HepG2 (cell line): ENCODE measurements around the gene ID3. TPM values are rescaled to one million over a fixed set of nuclear protein-coding genes. Genes with fewer than 3 reads are reported as not detected.

Experiments
- ADNP ChIP-seq: sonication (generic); formaldehyde crosslinking; IDR thresholded peaks from 2 replicates; pipeline ENCODE4 v1.4.0; 2020; ENCODE audit warnings: missing genetic modification reagents
- ARNT ChIP-seq: fragments of 450-650 bp; IDR thresholded peaks from 2 replicates; pipeline ENCODE4 v1.6.1; 2017
- ARNTL ChIP-seq: sonication (generic); formaldehyde crosslinking; IDR thresholded peaks from 2 replicates; pipeline ENCODE4 v1.4.0; 2020; ENCODE audit warnings: mild to moderate bottlenecking, missing genetic modification reagents
- CCDC6 ChIP-seq: sonication (generic); formaldehyde crosslinking; IDR thresholded peaks from 2 replicates; pipeline ENCODE4 v1.8.1; 2022; ENCODE audit warnings: mild to moderate bottlenecking, missing genetic modification reagents, moderate library complexity
- EEA1 ChIP-seq: sonication (generic); formaldehyde crosslinking; IDR thresholded peaks from 2 replicates; pipeline ENCODE4 v1.5.1; 2020; ENCODE audit warnings: mild to moderate bottlenecking, missing genetic modification reagents, borderline replicate concordance
- ELF3 ChIP-seq: IDR thresholded peaks from 2 replicates; pipeline ENCODE4 v1.6.1; 2016; ENCODE audit warnings: missing genetic modification reagents, missing compliant biosample characterization
- ESRRA ChIP-seq: sonication (generic); formaldehyde crosslinking; IDR thresholded peaks from 2 replicates; pipeline ENCODE4 v1.5.1; 2020; ENCODE audit warnings: mild to moderate bottlenecking, low read depth, missing genetic modification reagents
- GTF2F1 ChIP-seq: fragments of 150-350 bp; IDR thresholded peaks from 2 replicates; pipeline ENCODE4 v1.6.1; 2014; ENCODE audit warnings: low read length
- IRF1 ChIP-seq: sonication (generic); formaldehyde crosslinking; IDR thresholded peaks from 2 replicates; pipeline ENCODE4 v1.4.0; 2020; ENCODE audit warnings: low read depth, mild to moderate bottlenecking, missing genetic modification reagents
- KLF13 ChIP-seq: sonication (generic); formaldehyde crosslinking; IDR thresholded peaks from 2 replicates; pipeline ENCODE4 v1.4.0; 2020; ENCODE audit warnings: mild to moderate bottlenecking, missing genetic modification reagents
- KMT2A ChIP-seq: sonication (generic); formaldehyde crosslinking; IDR thresholded peaks from 2 replicates; pipeline ENCODE4 v1.4.0; 2020; ENCODE audit warnings: missing genetic modification reagents
- NCOA1 ChIP-seq: sonication (generic); formaldehyde crosslinking; IDR thresholded peaks from 2 replicates; pipeline ENCODE4 v1.9.0; 2021; ENCODE audit warnings: missing genetic modification reagents
- NFE2 ChIP-seq: sonication (generic); formaldehyde crosslinking; IDR thresholded peaks from 2 replicates; pipeline ENCODE4 v1.4.0; 2020; ENCODE audit warnings: missing genetic modification reagents
- NFIB ChIP-seq: sonication (generic); formaldehyde crosslinking; IDR thresholded peaks from 2 replicates; pipeline ENCODE4 v1.9.0; 2021; ENCODE audit warnings: missing genetic modification reagents, mild to moderate bottlenecking, borderline replicate concordance
- NFYB ChIP-seq: sonication (generic); formaldehyde crosslinking; IDR thresholded peaks from 2 replicates; pipeline ENCODE4 v1.4.0; 2020; ENCODE audit warnings: missing genetic modification reagents
- NR2C2 ChIP-seq: sonication (generic); formaldehyde crosslinking; IDR thresholded peaks from 2 replicates; pipeline ENCODE4 v1.4.0; 2020; ENCODE audit warnings: missing genetic modification reagents, mild to moderate bottlenecking, moderate library complexity, borderline replicate concordance
- NRL ChIP-seq: sonication (generic); formaldehyde crosslinking; IDR thresholded peaks from 2 replicates; pipeline ENCODE4 v1.5.0; 2020; ENCODE audit warnings: missing genetic modification reagents, mild to moderate bottlenecking, moderate library complexity, borderline replicate concordance
- SALL2 ChIP-seq: sonication (generic); formaldehyde crosslinking; IDR thresholded peaks from 2 replicates; pipeline ENCODE4 v1.8.1; 2023; ENCODE audit warnings: mild to moderate bottlenecking, missing genetic modification reagents, inconsistent platforms
- SUZ12 ChIP-seq: fragments of 150-350 bp; IDR thresholded peaks from 2 replicates; pipeline ENCODE4 v1.6.1; 2014; ENCODE audit warnings: low read depth, low read length
- ZBTB7B ChIP-seq: sonication (generic); formaldehyde crosslinking; IDR thresholded peaks from 2 replicates; pipeline ENCODE4 v1.4.0; 2020; ENCODE audit warnings: missing genetic modification reagents
- ZMYM3 ChIP-seq: sonication (generic); formaldehyde crosslinking; IDR thresholded peaks from 2 replicates; pipeline ENCODE4 v1.5.1; 2020; ENCODE audit warnings: mild to moderate bottlenecking, missing genetic modification reagents
- ZNF30 ChIP-seq: sonication (generic); formaldehyde crosslinking; IDR thresholded peaks from 2 replicates; pipeline ENCODE4 v1.5.0; 2020; ENCODE audit warnings: mild to moderate bottlenecking, missing genetic modification reagents
- ZNF468 ChIP-seq: sonication (generic); formaldehyde crosslinking; IDR thresholded peaks from 2 replicates; pipeline ENCODE4 v1.8.0; 2022; ENCODE audit warnings: mild to moderate bottlenecking, moderate library complexity, missing genetic modification reagents
- ZNF7 ChIP-seq: IDR thresholded peaks from 2 replicates; pipeline ENCODE4 v1.6.1; 2016; ENCODE audit warnings: missing biosample characterization, missing genetic modification reagents
- polyA plus RNA-seq, 8 experiments: library from polyadenylated mRNA; depleted of rRNA in 3 of 8; stranded (reverse) in 7 of 8; unstranded in 1 of 8; fragments of >200 nt; fragmentation: Illumina TruSeq in 4 of 8; extraction: Trizol in 4 of 8; gene quantifications; 2 replicates each; pipeline versions ENCODE4 v1.2.1 to v1.2.3, GENCODE V29; 2011 to 2016; ENCODE audit warnings: low read depth in 4 of 8, missing spikeins in 1 of 8, mixed read lengths in 1 of 8; ENCODE audit not compliant: insufficient read depth in 1 of 8
- total RNA-seq, 5 experiments: library from RNA; depleted of rRNA; stranded (reverse); fragments of >200 nt; fragmentation: Illumina TruSeq; extraction: Trizol; gene quantifications; 2 replicates each; pipeline ENCODE4 v1.2.3, GENCODE V29; 2016; ENCODE audit warnings: low read depth in 1 of 5
- TF ChIP-seq, protein P1 (sequence below): sonication (generic); formaldehyde crosslinking; IDR thresholded peaks from 2 replicates; pipeline ENCODE4 v1.8.0; 2022; ENCODE audit warnings: low read depth, missing genetic modification reagents
- TF ChIP-seq, protein P2 (sequence below): sonication (generic); formaldehyde crosslinking; IDR thresholded peaks from 2 replicates; pipeline ENCODE4 v1.5.0; 2020; ENCODE audit warnings: mild to moderate bottlenecking, missing genetic modification reagents, moderate library complexity
- TF ChIP-seq, protein P3 (sequence below): sonication (generic); formaldehyde crosslinking; IDR thresholded peaks from 2 replicates; pipeline ENCODE4 v1.9.0; 2022; ENCODE audit warnings: missing genetic modification reagents, mild to moderate bottlenecking, borderline replicate concordance

ID3 gene
- total and polyA plus RNA-seq, 2 of the 13 experiments (the other 11 are each of a cell fraction or from before 2014, with no cell fraction given) = 64.8 to 115 TPM

- TF ChIP-seq, protein P1, sequence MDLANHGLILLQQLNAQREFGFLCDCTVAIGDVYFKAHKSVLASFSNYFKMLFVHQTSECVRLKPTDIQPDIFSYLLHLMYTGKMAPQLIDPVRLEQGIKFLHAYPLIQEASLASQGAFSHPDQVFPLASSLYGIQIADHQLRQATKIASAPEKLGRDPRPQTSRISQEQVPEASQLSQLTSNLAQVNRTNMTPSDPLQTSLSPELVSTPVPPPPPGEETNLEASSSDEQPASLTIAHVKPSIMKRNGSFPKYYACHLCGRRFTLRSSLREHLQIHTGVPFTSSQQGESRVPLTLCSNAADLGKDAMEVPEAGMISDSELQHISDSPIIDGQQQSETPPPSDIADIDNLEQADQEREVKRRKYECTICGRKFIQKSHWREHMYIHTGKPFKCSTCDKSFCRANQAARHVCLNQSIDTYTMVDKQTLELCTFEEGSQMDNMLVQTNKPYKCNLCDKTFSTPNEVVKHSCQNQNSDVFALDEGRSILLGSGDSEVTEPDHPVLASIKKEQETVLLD (CRISPR knock-in tag) = no peak
- TF ChIP-seq KMT2A (CRISPR knock-in tag) = peak; percentile 54; the same call in 1 of the 2 replicates
- no peak for TF ChIP-seq GTF2F1
- no peak for TF ChIP-seq ZNF7 (CRISPR knock-in tag)
- TF ChIP-seq NFIB (CRISPR knock-in tag) = no peak
- no peak for TF ChIP-seq CCDC6 (CRISPR knock-in tag)
- TF ChIP-seq ARNTL = no peak
- TF ChIP-seq SUZ12 = no peak
- TF ChIP-seq ELF3 (CRISPR knock-in tag) = peak; percentile 87
- no peak for TF ChIP-seq ZNF468 (CRISPR knock-in tag)
- TF ChIP-seq ZNF30 (CRISPR knock-in tag) = no peak
- TF ChIP-seq KLF13 = no peak
- TF ChIP-seq ADNP (CRISPR knock-in tag) = no peak
- TF ChIP-seq, protein P2, sequence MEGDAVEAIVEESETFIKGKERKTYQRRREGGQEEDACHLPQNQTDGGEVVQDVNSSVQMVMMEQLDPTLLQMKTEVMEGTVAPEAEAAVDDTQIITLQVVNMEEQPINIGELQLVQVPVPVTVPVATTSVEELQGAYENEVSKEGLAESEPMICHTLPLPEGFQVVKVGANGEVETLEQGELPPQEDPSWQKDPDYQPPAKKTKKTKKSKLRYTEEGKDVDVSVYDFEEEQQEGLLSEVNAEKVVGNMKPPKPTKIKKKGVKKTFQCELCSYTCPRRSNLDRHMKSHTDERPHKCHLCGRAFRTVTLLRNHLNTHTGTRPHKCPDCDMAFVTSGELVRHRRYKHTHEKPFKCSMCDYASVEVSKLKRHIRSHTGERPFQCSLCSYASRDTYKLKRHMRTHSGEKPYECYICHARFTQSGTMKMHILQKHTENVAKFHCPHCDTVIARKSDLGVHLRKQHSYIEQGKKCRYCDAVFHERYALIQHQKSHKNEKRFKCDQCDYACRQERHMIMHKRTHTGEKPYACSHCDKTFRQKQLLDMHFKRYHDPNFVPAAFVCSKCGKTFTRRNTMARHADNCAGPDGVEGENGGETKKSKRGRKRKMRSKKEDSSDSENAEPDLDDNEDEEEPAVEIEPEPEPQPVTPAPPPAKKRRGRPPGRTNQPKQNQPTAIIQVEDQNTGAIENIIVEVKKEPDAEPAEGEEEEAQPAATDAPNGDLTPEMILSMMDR = peak; percentile 17; the same call in 1 of the 2 replicates
- peak; percentile 53 for TF ChIP-seq NR2C2 (CRISPR knock-in tag)
- no peak for TF ChIP-seq ARNT
- no peak for TF ChIP-seq NCOA1 (CRISPR knock-in tag)
- no peak; the same call in 1 of the 2 replicates for TF ChIP-seq NRL (CRISPR knock-in tag)
- TF ChIP-seq, protein P3, sequence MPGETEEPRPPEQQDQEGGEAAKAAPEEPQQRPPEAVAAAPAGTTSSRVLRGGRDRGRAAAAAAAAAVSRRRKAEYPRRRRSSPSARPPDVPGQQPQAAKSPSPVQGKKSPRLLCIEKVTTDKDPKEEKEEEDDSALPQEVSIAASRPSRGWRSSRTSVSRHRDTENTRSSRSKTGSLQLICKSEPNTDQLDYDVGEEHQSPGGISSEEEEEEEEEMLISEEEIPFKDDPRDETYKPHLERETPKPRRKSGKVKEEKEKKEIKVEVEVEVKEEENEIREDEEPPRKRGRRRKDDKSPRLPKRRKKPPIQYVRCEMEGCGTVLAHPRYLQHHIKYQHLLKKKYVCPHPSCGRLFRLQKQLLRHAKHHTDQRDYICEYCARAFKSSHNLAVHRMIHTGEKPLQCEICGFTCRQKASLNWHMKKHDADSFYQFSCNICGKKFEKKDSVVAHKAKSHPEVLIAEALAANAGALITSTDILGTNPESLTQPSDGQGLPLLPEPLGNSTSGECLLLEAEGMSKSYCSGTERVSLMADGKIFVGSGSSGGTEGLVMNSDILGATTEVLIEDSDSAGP = peak; percentile 85; the same call in 1 of the 2 replicates
- no peak for TF ChIP-seq ZMYM3 (CRISPR knock-in tag)
- TF ChIP-seq IRF1 (CRISPR knock-in tag) = no peak
- peak; percentile 28; the same call in 1 of the 2 replicates for TF ChIP-seq ESRRA (CRISPR knock-in tag)
- peak; percentile 83 for TF ChIP-seq ZBTB7B (CRISPR knock-in tag)
- TF ChIP-seq EEA1 (CRISPR knock-in tag) = peak; percentile 39; the same call in 1 of the 2 replicates
- 0 out of 2 replicates have a peak, but pooled peaks have one; percentile 12 for TF ChIP-seq NFYB (CRISPR knock-in tag)
- no peak for TF ChIP-seq SALL2
- no peak for TF ChIP-seq NFE2
Measured at GRCh38 chr1:23558140-23558871, 995 bp downstream of the ID3 start (continued).
